ENCODE results near the gene TLX1. TPM values are rescaled to one million over a fixed set of nuclear protein-coding genes. Genes with fewer than 3 reads are reported as not detected.

Gene TLX1
- total and polyA plus RNA-seq, 9 of the 15 experiments (the other 6 are each of a cell fraction or from before 2014, with no cell fraction given): 0.03 to 3.3 (median 0.19) TPM; not detected in 1

DNA sequence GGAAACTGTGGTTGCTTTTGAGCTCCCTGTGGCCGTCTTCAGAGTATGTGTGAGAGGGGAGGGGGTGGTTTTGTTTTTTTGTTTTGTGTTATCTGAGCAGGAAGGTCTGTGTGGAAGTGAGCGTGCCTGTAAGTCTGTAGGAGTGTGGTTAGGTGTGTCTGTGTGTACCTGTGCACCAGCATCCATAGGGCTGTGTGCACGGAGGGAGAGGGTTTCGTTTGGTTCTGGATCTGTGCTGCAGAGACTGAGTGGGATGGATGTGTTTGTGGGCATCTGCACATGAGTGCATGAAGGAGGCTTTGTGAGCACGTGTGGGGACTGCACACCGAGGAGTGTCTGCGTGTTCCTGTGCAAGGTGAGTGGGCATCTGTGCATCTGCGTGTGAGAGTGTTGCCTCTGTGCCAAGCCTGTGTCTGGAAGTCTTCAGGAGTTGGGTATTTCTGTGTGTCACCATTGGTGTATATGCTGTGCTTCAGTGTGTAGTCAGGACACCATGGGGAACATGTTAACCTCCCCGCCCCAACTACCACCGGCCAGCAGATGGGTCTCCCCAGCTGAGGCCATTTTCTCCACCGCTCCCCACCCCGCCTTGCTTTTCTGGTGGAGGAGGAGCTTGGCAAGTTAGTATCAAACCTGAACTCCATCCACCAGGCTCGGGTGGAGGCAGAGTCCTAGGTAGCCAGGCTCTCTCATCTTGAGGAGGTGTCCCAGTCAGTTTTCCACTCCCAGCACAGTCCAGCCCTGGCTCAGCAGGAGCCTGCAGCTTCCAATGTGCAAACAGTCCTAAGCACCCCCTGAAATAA lies 7.1 kb upstream of the TLX1 start:
- under 1% methylated on average over 13 of the region's 13 CpGs for WGBS (ENCODE audit: insufficient coverage, low coverage, missing lambda C conversion rate)
- no peak overlapping the region for H3K4me3 ChIP-seq
- no TSS peak for BruUV-seq (replicated peaks)
- no peak overlapping the region for H3K9ac ChIP-seq (ENCODE audit: insufficient read depth in 1 of 2, low read depth in 2 of 2, low read length in 2 of 2)
- H4K20me1 ChIP-seq (replicated peaks; ENCODE audit: control insufficient read depth, insufficient read depth, low read length): no peaks in the 10 kb centered on the region
- CTCF ChIA-PET (ENCODE audit: low intra/inter-chr PET ratio): no interaction called here
- H2AFZ ChIP-seq (ENCODE audit: low read depth, low read length): no peak overlapping the region
- intact Hi-C loops (cut with micrococcal nuclease) (no loop called here), in situ Hi-C loops (cut with MboI) (no loop called here)
- DNase-seq (ENCODE audit: extremely low read depth in 1 of 4, low spot score in 3 of 4) (no peak), FAIRE-seq (no peak), ATAC-seq (no peak)
- H3K4me2 ChIP-seq (ENCODE audit: insufficient read depth, low read length): no peak overlapping the region
- no peak overlapping the region for H3K27ac ChIP-seq (ENCODE audit: extremely low read depth, low read depth, low read length)
- peaks cover 0 to 7% of the 10 kb centered on the region in 2 experiments; a peak in 2 of 5 replicates for H3K4me1 ChIP-seq (replicated peaks in 1 of 2; ENCODE audit: control insufficient read depth in 2 of 2, insufficient read depth in 2 of 2, low read length in 2 of 2)
- no peaks in the 10 kb centered on the region for H3K9me3 ChIP-seq (replicated peaks; ENCODE audit: control insufficient read depth, insufficient read depth, low read depth, low read length)
- no peaks in the 10 kb centered on the region for H3K36me3 ChIP-seq (ENCODE audit: control insufficient read depth, insufficient read depth, low read length)
- POLR2A ChIA-PET: no interaction called here
- peaks cover 23 to 61% of the 10 kb centered on the region in 2 experiments for H3K27me3 ChIP-seq (ENCODE audit: control insufficient read depth in 2 of 2, insufficient read depth in 2 of 2, low read length in 2 of 2)
- no peaks in the 10 kb centered on the region for H3K79me2 ChIP-seq (ENCODE audit: control insufficient read depth, insufficient read depth, low read length)
- no peaks in the 10 kb centered on the region for H3K9me1 ChIP-seq (ENCODE audit: control insufficient read depth, insufficient read depth, low read length)
- TF ChIP-seq, protein P1, sequence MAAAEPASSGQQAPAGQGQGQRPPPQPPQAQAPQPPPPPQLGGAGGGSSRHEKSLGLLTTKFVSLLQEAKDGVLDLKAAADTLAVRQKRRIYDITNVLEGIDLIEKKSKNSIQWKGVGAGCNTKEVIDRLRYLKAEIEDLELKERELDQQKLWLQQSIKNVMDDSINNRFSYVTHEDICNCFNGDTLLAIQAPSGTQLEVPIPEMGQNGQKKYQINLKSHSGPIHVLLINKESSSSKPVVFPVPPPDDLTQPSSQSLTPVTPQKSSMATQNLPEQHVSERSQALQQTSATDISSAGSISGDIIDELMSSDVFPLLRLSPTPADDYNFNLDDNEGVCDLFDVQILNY (CRISPR knock-in tag; IDR thresholded peaks at IDR 0.05): no peak
- TF ChIP-seq ZC3H8 (IDR thresholded peaks at IDR 0.05) (no peak), RFX7 (CRISPR knock-in tag; IDR thresholded peaks at IDR 0.05) (no peak), BCOR (IDR thresholded peaks at IDR 0.05) (no peak), ZNF224 (CRISPR knock-in tag; IDR thresholded peaks at IDR 0.05) (no peak), RBM17 (IDR thresholded peaks at IDR 0.05; ENCODE audit: borderline replicate concordance, low read depth, low read length) (no peak), HSF4 (CRISPR knock-in tag; IDR thresholded peaks at IDR 0.05; ENCODE audit: borderline replicate concordance) (no peak), SMARCB1 (IDR thresholded peaks at IDR 0.05; ENCODE audit: insufficient read length, low read depth) (no peak), E2F3 (CRISPR knock-in tag; IDR thresholded peaks at IDR 0.05) (no peak), STAG1 (CRISPR knock-in tag; IDR thresholded peaks at IDR 0.05; ENCODE audit: borderline replicate concordance) (no peak)
- TF ChIP-seq, protein P2, sequence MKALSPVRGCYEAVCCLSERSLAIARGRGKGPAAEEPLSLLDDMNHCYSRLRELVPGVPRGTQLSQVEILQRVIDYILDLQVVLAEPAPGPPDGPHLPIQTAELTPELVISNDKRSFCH (CRISPR knock-in tag; IDR thresholded peaks at IDR 0.05): no peak
- TF ChIP-seq, protein P2 (tag; IDR thresholded peaks at IDR 0.05): no peak
- TF ChIP-seq, protein P3, sequence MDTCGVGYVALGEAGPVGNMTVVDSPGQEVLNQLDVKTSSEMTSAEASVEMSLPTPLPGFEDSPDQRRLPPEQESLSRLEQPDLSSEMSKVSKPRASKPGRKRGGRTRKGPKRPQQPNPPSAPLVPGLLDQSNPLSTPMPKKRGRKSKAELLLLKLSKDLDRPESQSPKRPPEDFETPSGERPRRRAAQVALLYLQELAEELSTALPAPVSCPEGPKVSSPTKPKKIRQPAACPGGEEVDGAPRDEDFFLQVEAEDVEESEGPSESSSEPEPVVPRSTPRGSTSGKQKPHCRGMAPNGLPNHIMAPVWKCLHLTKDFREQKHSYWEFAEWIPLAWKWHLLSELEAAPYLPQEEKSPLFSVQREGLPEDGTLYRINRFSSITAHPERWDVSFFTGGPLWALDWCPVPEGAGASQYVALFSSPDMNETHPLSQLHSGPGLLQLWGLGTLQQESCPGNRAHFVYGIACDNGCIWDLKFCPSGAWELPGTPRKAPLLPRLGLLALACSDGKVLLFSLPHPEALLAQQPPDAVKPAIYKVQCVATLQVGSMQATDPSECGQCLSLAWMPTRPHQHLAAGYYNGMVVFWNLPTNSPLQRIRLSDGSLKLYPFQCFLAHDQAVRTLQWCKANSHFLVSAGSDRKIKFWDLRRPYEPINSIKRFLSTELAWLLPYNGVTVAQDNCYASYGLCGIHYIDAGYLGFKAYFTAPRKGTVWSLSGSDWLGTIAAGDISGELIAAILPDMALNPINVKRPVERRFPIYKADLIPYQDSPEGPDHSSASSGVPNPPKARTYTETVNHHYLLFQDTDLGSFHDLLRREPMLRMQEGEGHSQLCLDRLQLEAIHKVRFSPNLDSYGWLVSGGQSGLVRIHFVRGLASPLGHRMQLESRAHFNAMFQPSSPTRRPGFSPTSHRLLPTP (IDR thresholded peaks at IDR 0.05; ENCODE audit: borderline replicate concordance, extremely low read depth, insufficient read length): no peak
- TF ChIP-seq, protein P4, sequence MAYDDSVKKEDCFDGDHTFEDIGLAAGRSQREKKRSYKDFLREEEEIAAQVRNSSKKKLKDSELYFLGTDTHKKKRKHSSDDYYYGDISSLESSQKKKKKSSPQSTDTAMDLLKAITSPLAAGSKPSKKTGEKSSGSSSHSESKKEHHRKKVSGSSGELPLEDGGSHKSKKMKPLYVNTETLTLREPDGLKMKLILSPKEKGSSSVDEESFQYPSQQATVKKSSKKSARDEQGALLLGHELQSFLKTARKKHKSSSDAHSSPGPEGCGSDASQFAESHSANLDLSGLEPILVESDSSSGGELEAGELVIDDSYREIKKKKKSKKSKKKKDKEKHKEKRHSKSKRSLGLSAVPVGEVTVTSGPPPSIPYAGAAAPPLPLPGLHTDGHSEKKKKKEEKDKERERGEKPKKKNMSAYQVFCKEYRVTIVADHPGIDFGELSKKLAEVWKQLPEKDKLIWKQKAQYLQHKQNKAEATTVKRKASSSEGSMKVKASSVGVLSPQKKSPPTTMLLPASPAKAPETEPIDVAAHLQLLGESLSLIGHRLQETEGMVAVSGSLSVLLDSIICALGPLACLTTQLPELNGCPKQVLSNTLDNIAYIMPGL (CRISPR knock-in tag; IDR thresholded peaks at IDR 0.05): no peak
- TF ChIP-seq, protein P5, sequence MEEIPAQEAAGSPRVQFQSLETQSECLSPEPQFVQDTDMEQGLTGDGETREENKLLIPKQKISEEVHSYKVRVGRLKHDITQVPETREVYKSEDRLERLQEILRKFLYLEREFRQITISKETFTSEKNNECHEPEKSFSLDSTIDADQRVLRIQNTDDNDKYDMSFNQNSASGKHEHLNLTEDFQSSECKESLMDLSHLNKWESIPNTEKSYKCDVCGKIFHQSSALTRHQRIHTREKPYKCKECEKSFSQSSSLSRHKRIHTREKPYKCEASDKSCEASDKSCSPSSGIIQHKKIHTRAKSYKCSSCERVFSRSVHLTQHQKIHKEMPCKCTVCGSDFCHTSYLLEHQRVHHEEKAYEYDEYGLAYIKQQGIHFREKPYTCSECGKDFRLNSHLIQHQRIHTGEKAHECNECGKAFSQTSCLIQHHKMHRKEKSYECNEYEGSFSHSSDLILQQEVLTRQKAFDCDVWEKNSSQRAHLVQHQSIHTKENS (CRISPR knock-in tag; IDR thresholded peaks at IDR 0.05): no peak
